NCI-H748 treated with DMSO at 0.1 percent for 48 hours (cell line): ENCODE data around the gene ARX.

ENCODE experiments used
- DNase-seq: peaks from one replicate; lab custom pipeline; 2025; lab: John Stamatoyannopoulos, UW

The ARX gene

DNA sequence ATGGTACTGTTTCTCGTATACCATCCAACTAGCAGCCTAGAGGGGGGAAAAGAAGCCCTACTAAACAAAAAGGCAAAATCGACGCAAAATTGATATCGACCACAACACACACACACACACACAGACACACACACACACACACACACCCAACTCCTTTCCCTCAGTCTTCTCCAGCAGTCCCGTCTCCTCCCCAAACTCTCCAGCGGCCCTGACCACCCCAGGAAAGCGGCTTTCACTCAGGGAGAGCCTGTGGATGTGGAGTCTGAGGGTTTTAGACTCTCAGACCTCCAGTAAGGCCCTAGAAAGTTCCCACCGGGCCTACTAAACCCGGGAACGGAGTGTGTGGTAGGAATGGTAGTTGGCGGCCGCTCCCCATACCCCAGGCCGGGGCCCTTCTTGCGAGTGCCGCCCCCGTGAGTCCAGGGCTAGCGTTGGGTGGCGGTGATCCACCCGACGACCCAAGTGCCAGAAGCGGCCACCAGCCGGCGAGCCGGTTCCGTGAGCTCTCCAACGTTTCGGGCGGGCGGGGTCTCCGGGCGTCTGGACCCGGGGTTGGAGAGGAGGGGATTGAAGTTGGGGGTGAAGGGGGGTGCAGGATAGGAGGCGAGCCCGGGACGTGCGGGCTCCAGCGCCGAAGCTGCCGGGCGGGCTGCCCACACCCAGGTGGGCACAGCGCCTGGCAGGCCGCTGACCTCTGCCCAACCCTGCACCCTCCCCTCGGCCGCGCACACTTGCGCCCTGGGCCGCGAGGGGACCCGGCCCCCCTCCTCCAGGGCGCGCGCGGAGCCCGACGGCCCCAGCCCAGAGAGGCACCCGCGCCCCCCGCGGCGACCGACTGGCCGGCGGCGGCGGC lies 13.7 kb downstream of the ARX start:
- DNase-seq = no peak

DNA sequence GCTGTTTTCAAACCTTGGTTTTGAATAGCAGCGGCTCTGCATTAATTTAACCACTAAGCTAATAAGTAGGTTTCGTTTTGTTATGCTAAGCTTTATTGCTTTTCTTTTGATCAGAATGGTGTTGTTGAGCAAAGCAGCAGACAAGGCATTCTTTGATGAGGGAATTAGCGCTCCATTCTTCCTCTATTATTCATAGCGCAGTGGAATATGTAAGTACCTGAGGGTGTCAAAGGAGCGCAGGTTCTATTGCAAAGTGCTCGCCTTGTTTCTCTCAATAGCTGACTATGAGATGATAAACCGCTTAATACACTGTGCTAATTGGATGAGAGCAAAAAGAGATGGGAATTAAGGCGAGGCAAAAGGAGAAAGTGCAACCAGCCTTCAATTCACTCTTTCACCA lies 16.3 kb downstream of the ARX start:
- DNase-seq = peak; percentile 8

DNA sequence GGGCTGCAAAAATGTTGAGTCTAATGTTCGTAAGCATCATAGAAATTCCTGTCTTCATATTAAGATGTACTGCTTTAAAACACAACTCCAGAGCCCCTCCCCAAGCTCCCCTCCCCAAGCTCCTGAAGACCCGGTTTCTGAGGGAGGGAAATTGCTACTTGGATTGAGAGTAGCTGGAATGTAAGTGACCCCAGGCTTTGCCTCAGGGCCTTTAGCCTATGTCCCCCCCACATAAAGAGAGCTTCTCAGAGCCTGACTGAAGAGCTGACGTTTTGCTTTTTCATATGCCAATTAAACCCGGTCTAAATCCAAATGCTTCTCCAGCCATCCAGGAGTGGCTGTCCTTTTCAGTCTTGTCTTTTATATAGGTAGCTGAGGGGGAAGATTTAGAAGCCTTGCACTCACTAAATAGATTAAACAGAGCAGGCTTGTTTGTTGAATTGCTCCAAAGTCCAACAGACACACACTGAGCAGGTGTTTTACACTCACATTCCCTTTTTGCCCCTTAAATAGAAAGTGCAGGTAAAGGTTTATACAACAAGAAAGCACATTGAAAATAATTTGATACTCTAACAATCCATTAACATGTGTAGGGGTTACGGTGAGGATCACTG lies 19.6 kb downstream of the ARX start:
- no peak for DNase-seq

GRCh38 chrX:24993879-24994278 lies 21.9 kb downstream of the ARX start:
- DNase-seq = no peak

DNA sequence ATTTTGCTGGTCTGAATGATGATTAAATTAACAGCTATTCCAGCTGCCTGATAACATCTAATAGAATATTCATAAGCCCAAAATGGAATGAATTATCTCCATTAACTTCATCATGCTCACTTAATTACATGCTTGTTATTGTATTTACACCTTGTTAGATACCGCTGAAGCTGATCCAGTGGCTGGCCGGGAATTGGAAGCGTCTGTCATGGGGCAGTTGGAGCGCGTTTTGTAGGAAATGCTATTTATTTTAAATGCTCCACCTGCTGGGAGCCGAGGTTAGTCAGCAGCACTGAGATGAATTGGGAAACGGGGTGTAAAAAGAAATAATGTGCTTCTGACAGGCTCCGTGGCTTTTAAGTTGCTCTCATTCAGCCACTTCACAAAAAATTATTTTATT lies 25.2 kb downstream of the ARX start:
- peak; percentile 29 for DNase-seq

DNA sequence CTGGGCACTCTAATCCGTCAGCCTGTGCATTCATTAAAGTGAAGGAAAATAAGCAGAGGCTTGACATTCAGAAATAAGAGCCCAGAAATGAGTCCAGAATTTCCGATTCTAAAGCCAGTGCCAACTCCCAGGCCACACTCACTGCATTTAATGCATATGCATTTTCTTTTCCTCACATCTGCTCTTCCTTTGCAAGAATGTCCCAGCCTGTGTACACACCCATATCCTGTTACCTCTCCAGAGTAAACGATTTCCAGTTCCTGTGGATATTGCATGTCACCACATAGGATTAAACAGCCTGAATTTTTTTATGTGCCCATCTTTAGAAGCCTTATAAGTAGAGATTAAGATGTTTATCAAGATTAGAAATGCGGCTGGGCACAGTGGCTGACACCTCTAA lies 27.5 kb downstream of the ARX start:
- peak; percentile 11 for DNase-seq

DNA sequence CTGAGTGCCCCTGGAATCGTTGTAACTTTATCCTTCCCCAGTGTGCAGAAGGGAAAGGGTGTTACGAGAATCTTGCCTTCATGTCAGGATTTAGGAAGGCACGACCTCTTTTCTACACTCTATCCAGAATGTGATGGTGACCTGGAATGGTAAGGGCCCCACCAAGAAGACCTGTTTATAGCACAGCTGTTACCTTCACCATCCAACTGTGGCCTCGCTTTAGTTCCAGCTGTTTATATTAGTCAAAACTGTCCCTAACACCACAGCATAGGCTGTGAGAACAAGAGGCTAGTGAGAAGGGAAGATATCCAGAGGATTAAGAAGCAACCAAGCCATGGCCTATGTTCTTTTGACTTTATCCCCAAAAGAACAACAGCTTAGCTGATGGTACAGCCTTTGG lies 28.0 kb downstream of the ARX start:
- no peak for DNase-seq

DNA sequence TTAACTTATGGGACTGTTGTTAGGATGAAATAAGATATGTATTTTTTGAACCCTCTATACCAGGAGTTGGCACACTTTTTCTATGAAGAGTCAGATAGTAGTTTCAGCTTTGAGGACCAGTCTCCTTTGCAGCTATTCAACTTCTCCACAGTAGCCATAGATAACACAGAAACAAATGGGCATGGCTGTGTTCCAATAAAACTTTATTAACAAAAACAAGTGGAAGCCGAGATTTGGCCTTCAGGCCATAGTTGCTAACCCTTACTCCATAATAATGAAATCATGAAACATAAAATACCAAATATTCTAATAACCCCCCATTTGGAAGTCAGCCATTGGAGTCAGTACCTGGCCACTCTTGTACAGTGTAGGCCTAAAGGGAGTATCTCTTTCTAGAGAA lies 30.6 kb downstream of the ARX start:
- DNase-seq = no peak

DNA sequence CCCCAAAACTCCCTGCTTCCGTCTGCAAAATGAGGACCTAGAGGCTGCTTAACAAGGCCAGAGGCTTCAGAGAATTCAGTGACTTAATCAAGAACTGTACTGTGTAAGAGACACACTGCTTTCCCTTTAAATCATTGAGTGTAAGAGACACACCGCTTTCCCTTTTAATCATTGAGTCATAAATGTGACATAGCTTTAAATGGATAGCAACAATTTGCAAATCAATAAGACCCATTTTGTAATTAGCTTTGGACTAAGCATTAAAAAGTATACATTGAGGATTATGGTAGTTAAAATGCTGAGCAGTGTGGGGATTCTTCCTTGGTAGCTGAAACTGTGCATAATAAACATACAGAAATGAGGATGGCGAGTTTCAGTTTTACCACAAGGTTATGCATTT lies 31.8 kb downstream of the ARX start:
- no peak for DNase-seq

DNA sequence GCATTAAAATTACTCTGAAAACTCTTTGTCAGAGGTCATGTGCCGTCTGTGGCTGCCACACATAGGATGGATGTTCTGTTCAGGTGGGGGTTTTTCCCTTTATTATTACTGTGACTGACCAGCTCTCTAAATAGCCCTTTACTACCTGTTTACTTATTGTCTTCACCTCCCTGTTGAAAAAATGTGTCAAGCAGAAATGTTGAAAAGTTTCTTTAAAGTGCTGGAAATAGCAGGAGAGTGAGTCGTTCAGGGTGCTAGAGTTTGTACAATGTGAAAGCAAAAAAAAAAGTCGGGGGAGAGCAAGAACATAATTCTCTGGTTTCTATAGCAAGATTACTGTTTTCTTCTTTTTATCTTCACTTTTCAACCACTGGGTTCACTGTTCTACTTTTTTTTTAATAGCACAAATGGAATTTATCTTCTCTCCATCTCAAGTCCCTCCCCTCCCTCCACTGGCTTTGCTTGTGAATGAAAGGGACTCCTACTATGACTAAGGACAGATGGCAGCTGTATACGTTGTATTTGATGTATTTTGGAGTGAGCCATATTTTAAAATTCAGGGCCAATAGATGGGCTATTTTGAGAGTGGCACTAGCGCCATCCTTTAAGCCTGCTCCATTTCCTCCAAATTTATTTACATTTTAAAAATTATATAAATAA lies 33.3 kb downstream of the ARX start:
- DNase-seq = no peak

DNA sequence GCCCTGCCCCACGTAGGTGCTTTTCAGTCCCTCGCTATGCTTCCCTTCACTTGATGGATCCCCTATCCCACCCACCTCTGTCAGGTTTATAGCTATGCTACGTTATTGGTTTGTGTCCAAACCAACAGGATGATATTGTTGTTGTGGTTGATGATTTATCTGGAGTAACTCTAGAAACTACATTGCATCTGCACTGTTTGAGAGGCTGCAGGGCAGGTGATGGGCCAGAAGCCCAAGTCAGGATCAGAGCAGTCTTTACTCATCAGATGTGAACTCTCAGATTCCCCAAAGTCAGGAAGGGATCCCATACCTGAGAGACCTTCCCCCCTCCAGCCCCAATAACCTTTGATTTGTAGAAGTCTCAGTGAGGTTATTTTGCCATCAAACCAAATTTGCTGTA lies 34.7 kb downstream of the ARX start:
- no peak for DNase-seq

GRCh38 chrX:24979081-24979480 lies 36.7 kb downstream of the ARX start:
- no peak for DNase-seq

- DNase-seq = no peak
Measured at GRCh38 chrX:24969812-24970211, 46.0 kb downstream of the ARX start.

GRCh38 chrX:24965372-24965771 lies 50.4 kb downstream of the ARX start:
- DNase-seq = no peak

DNA sequence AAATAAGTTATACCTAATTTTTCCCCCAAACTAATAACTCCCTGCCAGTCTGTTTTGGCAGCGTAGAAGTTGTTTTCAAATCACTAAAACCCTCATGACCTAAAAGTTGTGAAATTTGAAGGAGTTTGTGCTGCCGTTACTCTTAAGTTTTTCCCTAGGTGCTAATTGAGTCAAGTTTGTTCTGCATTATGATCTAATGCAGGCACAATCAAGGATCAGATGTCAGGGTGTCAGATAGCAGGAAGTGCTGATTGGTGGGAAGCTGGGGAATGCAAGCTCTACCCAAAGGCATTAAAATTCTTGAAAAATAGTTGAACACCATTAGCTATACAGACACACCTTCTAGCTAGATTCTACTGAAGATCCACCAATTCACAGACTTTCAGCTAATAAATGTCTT lies 51.9 kb downstream of the ARX start:
- DNase-seq = no peak

- no peak for DNase-seq
Measured at GRCh38 chrX:24961809-24962208, 54.0 kb downstream of the ARX start.

- DNase-seq = no peak
Measured at GRCh38 chrX:24956828-24957227, 58.9 kb downstream of the ARX start.

GRCh38 chrX:24955372-24955930 lies 60.3 kb downstream of the ARX start:
- no peak for DNase-seq

GRCh38 chrX:24954732-24955131 lies 61.0 kb downstream of the ARX start:
- no peak for DNase-seq
